ENCODE results near the gene RNF214.

DNA sequence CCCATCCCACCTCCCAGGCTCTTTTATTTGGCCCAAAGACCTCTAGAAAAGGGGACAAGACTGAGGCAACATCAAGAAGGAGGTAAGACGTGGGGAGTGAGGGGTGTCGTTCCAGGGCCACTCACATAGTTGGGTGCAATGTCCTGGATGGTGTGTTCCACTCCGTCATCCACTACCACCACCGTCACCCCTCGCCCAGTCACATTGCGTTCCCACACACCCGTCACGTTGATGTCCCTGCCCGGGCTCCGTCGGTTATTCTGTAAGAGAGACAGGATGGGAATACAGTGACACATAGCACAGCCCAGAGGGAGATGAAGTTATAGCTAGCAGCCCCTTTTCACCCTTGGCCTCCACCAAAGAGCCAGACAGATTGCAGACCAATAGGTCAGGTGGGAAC lies 4.4 kb upstream of the RNF214 start:
- no peak for TF ChIP-seq CTCF (IDR thresholded peaks at IDR 0.05; ENCODE audit: poor library complexity)
- TF ChIP-seq EZH2phosphoT487 (IDR thresholded peaks at IDR 0.05; ENCODE audit: low read depth, severe bottlenecking, unreplicated experiment): no peak

Measured in hepatocyte (in vitro differentiated cells).